Prostate gland (tissue), 2 donors: Measurements from ENCODE around the gene SMIM35.

ENCODE experiments used
- CTCF ChIP-seq, 4 experiments: fragments of 200-600 bp in 2 of 4; fragments of 450-650 bp in 2 of 4; sonication (generic) in 2 of 4; IDR thresholded peaks; 1 replicate in 3 of 4; 2 replicates in 1 of 4; pipeline ENCODE4 v1.5.1; 2016 to 2019; ENCODE audit warnings: antibody characterized with exemption in 4 of 4, mild to moderate bottlenecking in 2 of 4, moderate library complexity in 2 of 4
- POLR2AphosphoS5 ChIP-seq: sonication (generic); formaldehyde crosslinking; IDR thresholded peaks from one replicate; pipeline ENCODE4 v1.6.1; 2017; ENCODE audit warnings: antibody characterized with exemption

- TF ChIP-seq POLR2AphosphoS5 (no peak), CTCF (IDR thresholded peaks at IDR 0.05) (no peak)
These were observed 34.1 kb downstream of the SMIM35 start for GRCh38 chr11:118052581-118053206.
